Stimulated activated CD4-positive, alpha-beta T cell treated with anti-CD3 and anti-CD28 coated beads, TNF-alpha, amount 100 ng/mL, for 1 hour (primary cell): ENCODE measurements around the gene ABO.
"Not testable (repeated sequence)": the region's sequence is repeated elsewhere in the genome, so short reads cannot be mapped to it uniquely, and the experiment has no call there.

Experiments
- DNase-seq, 3 donors: peaks; one replicate each; pipeline ENCODE4 v3.0.0-alpha.2; 2020; ENCODE audit warnings: low read depth in 3 of 3, low spot score in 1 of 3

ABO gene

DNA sequence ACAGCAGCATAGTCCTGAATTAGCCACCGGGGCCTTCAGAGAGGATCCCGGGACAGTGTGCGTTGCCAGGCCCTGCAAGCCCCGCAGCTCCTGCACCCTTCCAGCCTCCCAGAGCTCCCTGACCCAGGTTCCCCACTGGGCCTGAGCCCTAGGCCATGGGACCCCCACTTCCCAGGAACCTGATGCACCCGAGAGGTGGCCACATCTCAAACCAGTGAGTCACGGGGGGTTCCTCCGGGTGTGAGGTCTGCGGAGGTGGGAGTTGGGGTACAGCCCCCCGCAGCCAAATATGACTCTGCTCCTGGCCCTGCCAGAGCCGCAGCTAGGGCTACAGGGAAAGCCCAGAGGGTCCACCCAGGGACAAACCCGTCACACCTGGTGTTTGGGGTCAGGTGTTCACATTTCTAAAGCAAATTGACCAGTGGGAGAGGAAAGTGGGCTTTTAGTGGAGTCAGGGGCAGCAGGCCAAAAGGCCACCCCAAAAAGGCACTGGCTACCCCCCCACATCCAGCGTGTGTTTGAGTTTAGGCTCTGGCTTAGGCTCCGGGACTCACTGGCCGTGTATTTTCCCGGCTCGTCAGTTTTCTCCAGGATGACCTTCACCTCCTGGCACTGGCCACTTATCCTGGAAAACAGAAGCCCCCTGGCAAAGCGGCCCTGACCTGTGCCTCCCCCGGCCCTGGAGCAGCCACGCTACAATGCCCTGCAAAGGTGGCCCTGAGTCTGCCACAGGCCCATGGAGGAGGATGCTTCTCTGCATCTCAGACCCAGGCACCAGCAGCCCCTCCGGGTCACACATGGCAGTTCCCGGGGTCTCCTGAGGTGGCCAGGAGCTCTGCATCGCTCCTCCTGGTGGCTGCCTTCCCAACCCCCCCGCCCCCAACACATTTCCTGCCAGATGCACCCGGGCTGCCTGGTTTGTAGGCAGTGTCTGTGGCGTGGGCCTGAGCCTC, 48.5 kb downstream of the ABO start:
- DNase-seq = no peak

DNA sequence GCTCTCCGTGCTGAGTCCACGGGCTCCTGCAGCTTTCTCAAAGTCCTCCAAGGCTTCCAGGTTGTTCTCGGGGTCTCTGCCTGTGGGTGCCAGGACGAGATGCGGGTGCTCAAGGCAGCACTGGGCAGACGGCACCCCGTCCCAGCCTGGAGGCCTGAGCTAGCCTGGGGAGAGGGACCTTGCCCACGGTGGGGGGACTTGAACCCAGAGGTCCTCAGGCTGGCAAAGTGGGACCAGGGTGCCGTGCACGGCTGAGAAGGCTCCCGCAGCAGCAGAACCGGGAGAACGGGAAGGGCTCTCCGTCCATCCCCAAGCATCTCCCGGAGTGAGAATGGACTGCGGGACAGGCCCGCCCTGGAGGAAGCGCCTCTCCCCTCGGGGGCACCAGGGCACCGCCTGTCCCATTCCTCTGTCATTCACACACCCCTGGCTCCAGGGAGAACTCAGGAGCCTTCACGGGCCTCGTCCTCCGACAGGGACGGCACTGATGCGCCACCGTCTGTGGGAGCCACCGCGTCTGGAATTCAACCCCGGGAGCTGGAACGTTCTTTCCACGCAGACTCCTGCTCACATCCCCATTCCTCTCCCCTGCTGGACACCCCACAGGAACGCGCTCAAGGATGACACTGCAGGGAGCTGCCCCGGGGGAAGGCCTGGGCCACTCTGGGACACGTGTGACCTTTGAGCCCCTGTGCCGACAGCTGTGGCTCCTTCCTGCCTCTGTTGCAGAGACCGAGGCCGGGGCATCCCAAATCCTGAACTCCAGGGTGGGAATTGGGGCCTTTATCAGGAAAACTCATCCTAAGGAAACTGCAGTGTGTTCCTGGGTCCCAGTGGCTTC, 49.6 kb downstream of the ABO start:
- DNase-seq = no peak

DNA sequence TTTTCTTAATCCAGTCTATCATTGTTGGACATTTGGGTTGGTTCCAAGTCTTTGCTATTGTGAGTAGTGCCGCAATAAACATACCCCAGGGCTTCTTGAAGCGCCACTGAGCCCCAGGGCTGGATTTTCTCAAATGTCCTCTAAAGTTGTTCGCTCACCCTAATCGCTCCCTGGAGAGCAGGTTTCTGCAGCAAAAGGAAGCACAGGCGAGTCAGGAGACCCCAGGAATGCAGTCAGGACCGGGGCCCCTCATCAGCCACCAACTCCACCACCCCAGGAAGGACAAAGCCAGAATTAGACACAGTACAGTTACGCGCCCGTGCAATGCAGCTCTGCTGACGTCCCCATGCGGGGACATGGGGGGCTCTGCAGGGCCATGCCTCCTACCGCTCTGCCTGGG, 50.2 kb downstream of the ABO start:
- no peak for DNase-seq

DNA sequence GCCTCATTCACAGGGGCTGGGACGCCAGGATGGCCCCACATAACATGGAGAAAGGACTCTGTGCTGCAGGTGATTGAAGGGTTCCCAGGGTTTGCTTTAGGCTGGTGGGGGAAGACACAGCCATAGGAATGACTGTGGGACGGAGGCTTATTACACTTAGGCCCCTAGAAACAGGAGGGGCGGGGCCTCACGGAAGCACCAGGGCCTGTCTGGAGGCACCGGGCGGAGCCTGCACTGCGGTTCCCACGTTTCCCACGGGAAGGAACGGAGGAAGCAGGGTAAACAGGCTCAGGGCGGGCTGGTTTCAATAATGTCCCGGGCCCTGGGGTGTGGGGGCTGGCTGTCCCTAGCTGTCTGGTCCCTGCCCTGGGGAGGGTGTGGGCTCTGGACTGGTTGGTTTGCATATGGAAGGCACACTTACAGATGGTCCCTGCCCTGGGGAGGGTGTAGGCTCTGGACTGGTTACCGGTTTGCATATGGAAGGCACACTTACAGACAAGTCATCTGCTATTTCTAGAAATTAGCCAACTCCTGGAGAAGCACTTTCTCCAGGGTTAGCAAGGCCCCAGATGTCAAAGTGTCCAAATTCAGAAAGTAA, 51.7 kb downstream of the ABO start:
- not testable (repeated sequence) for DNase-seq

DNA sequence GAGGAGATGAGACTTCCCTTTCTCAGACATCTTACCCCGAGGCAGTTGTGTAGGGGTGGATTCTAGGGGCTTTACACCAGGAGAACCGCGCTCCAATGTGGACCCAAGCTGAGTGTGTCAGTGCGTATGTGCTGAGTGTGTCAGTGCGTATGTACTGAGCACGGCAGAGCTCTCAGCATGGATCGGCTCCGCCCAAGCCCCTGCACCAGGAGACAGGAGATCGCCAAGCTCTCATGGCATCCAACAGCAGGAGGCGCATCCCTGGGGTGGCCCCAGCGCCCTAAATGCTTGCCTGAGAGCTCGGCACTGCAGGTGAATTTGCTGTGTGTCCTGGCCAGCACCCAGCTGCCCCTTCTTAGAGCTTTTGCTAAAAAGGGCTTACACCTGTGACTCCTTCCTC, 53.0 kb downstream of the ABO start:
- DNase-seq = not testable (repeated sequence)

DNA sequence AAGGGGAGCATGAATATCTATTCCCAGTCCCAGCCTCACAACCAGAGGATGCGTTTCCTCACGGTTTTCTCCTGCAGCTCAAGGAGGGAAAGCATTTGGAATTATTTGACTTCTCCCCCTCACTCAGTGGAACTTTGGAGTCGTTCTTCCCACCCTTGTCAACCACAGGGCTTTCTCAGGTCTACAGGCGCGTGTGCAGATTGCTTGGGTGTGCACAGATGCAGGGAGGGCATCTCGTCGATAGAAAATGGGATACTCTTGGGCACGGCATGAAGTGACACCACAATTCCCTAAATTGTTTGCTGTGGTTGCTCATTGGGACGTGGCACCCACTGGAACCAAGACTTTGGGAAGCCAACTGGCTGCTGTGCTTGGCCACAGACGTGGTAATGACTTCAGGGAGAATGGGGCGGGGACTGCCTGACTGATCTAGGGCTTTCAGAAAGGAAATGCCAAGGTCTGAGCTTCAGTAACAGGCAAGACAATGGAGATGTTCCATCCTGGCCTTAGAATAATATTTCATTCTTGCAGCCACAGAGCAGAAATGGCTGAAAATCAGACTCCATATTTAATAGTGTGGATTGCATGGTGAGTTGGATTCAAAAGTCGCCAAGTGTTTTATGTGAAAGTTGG, 53.7 kb downstream of the ABO start:
- DNase-seq = no peak

DNA sequence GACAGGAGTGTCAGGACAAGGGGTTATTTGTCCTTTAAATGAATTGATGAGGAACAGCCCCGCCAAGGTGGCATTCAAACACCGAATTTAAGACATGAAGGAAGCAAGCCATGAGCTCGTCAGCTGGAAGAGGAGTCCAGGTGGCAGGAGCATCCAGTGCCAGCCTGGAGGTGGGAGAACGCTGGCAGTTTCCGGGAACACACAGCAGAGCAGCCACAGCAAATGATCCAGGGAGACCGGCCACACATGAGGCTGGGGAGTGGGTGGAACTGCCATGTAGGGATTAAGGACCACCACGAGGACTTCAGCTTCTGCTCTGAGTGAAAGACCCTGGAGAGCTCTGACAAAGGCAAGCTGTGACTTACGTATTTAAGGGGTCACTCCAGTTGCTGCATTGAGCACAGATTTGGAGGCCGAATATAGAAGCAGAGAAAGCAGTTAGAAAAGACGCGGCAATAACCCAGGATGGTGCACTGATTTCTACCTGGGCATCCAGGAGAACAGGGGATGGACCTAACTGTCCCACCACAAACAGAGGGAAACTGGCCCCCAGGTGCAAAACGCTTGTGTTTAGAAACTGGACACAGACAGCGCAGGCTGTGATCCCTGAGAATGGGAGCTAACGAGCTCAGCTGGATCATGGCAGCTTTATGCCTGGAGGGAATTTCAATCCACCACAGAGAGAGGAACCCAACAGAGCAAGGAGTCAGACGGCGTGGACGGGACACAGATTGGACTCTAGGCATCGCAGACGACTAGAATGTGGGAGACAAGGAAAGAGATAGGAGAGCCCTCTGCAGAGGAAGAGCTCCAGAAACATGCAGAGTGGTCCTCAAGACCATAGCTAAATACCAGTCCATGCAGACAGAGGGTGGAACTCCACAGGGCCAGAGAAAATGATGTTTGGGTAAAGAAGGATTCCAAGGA, 56.7 kb downstream of the ABO start:
- DNase-seq = not testable (repeated sequence)

DNA sequence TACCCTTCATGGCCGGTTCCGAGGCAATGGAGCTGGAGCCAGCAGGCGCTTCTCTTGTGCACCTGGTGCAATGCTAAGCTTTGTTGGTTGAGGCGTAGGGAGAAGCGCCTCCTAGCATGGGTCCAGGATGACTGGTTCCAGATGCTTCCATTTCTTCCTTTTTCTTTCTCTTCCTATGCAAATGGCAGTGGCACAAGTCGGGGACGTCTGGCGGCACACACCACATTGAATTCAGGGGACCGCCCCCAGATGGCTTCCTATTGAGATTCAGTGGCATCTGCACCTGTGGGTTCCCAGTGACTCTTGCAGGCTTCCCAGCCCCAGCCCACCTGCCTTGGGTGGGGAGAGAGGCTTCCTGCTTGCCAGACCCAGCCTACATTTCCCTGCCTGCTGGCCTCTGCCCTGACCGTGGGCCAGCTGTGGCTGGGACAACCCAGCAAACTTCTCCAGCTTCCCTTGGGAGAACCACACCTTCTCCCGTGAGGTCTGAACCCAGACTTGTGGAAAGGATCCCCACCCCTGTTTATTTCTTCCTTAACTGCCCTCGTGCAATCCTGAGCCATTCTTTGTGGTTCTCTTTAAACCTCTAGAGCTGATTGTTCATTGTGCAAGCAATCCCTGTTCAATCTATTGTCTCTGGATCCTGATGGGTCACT, 57.5 kb downstream of the ABO start:
- DNase-seq = not testable (repeated sequence)

DNA sequence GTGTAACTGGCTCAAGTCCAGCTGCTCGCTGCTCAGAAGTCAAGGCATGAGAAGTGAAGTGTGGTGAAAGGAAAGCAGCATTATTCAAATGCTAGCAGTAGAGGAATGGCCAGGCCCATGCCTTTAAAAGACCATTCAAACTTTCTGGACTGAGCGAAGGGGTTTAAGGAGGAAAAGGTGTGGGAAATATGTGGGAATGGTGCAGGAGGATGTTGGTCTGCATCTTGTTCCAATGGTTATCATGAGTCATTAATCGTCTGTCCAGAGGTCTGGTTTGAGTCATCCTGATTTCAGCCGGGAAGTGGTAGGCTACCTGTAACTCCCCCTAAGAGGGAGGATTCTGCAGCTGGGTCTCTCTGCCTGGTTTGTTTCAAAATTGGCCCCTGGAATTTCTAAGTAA, 60.7 kb downstream of the ABO start:
- not testable (repeated sequence) for DNase-seq

DNA sequence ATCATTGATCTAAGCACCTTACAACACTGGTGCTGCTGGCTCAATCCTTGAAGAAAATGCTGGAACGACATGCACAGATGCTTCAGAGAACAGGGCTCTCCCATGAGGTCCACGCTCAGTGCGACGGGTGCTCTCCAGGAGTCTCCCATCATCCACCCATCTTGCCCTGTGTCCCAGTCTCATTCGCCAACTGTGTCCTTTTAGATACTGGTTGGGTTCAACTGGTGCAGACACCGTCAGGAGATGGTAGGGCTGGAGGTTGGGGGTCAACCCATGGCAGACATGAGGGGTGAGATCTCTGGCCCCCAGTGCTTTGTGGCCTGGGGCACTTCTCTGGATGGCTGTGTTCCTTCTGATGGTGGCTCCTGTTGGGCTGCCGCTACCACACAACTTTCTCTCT, 64.4 kb downstream of the ABO start:
- DNase-seq = no peak

DNA sequence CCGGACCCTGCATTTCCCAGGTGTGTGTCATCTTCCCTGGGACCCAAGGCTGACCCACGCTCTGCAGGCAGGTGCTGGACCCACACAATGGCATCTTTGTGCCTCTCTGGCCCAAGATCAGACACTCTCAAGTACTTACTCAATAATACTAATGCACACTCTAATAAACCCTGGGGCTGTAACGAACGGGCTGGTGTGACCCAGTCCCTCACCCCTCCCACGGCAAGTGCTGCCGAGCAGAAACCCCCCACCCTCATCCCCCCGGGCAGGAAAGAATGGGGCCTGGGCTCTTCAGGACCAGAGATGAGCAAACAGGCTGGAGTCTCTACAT, 64.8 kb downstream of the ABO start:
- no peak for DNase-seq

DNA sequence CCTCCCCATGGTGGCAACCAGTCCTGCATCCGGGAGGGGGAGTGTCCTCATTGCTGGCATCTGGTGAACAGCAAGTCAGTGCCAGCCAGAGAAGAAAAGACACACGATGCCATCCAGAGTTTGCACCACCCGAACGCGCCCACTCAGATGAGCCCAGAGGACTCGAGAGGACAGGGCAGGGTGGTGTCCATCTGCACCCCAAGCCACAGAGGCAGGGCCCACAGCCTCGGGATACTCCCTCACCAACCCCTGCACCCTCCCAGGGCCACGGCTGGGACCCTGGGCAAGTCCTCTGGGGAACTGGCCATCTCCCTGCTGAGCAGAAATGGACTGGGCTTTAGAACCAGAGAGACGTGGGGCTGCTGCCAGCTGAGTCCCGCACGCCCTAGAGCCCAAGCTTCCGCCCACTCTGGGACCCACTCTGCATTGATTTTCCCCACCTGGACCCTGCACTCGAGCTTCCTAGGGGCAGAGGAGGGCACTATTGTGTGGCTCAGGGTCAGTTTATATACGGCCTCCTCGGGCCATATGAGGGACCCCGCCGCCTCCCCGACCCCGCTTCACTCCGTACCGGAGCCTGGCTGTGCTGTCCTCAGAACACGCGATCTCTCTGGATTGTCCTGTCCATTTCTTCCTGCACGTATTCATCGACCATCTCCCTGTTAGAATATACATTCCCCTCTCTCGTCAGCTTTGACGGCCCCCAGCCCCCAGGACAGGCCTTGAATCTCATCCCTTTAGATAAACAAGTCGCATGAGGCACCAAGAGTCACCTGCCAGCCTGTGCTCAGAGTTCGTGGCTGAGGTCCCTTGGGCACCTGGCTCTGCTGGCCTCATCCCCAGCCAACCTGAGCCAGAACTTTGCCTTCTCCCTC, 65.4 kb downstream of the ABO start:
- not testable (repeated sequence) for DNase-seq

DNA sequence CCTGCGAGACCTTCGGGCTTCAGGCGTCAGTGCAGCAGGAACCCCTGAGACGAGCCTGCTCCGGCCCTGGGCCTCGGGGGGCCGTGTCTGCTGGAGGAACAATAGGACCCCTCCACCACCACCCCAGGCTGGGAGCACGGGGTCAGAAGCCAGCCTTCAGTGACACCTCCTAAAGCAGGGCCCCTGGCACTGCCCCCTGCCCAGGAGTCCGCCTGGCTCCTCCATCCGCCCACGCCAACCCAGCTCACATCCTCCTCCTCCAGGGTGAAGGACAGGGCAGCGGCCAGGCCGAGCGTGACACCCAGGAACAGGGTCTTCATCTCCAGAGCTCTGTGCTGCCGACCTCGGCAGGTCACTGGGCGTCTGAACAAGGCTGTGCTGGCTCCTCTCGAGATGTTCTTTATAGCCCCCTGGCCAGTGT, 66.1 kb downstream of the ABO start, which contains the start of gene OBP2B:
Gene OBP2B, minus strand, starts transcription at position 371 of the 421 bp plus-strand sequence. Its CDS starts 51 bp downstream, at position 320.
- not testable (repeated sequence) for DNase-seq

DNA sequence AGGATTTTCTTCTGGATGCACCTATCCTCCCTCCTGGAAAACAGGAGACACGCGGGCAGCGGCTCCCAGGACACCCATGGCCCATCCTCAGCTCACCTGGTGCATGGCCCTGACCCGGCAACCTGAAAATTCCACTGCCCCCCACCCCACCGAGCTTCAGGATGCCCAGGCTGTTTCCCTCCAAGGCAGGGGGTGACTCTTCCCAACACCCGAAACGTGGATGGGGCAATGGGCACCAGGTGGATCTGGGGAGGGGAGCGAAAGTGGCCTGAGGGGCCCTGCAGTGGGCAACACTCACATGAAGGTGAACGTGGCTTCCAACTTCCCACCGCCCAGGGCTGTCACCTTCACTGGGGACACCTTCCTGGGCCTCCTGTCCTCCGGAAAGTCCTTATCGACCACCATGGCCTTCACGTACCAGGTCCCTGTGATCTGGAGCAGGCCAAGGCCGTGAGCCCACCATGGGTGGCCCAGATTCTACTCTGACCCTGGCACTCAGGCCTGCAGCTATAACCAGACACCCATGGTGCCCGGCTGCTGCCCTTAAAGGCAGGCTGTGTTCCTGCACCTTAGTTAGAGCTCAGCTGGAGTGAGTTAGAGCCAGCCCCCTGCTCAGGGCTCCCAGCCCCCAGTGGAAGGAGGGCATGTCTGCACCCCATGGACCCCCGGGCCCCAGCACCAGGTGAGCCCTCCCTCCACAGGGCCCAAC, 66.7 kb downstream of the ABO start:
- not testable (repeated sequence) for DNase-seq

DNA sequence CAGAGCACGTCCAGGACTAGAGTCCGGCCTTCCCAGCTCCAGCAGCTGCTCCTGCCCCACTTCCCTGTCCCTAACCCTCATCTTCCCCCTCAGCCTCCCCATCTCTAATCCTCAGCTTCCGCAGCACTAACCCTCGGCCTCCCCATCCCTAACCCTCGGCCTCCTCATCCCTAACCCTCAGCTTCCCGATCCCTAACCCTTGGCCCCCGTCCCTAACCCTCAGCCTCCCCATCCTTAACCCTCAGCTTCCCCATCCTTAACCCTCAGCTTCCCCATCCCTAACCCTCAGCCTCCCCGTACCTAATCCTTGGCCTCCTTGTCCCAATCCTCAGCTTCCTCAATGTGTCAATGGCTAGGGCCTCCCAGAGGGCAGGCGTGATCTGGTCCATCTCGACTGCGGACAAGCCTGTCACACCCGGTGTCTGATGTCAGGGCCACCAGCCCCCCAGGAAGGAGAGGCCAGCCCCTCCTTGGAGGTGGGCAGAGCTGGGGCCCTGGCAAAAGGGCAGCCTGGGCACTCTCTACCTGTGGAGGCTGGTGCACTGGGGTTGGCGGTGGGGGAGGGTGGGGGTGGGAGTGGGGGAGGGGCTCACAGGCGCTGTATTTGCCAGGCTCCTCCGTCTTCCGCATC, 67.3 kb downstream of the ABO start:
- no peak for DNase-seq

DNA sequence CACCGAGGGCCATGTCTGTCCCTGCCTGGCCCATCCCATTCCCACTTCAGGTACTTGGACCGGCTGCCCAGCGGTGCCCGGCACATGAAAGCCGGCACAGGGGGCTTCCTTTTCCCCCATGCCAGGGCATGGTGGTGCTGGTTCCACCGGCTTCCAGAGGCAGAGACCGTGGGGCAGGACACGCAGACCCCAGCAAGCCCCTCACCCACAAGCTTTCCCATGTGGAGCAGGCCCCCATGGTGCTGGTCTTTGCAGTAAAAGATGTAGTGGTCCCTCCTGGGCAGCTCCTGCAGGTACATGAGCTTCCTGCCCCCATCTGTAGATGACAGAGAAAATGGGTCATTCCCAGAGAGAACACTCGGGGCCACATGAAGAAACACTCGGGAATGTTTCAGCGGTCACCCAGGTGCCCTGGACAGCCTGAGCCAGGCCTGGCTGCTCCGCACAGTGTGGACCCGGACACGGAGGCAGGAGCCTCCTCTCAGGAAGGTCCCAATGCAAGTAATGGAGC, 67.9 kb downstream of the ABO start:
- no peak for DNase-seq
